Colon (tissue), 2 donors: ENCODE results near the gene HOXD4.

ENCODE experiments used
- FAIRE-seq: peaks from 2 replicates; lab custom pipeline; 2012; peaks lifted over from hg19 to GRCh38; lab: Jason Lieb, UNC
- donor health status: control.
- donor health status: control.

HOXD4 gene

GRCh38 chr2:176139661-176140512 is 11.5 kb upstream of the HOXD4 start:
- FAIRE-seq, result no peak

- no peak for FAIRE-seq
These were observed 10.6 kb upstream of the HOXD4 start for GRCh38 chr2:176140513-176141317.

GRCh38 chr2:176142281-176142680 is 9.1 kb upstream of the HOXD4 start:
- no peak for FAIRE-seq

- FAIRE-seq, result no peak
These were observed 6.0 kb upstream of the HOXD4 start for GRCh38 chr2:176145085-176145969.

GRCh38 chr2:176146101-176146500 is 5.2 kb upstream of the HOXD4 start:
- FAIRE-seq, result no peak

- FAIRE-seq, result no peak
These were observed 4.7 kb upstream of the HOXD4 start for GRCh38 chr2:176146645-176147044.

GRCh38 chr2:176147210-176147799 is 4.0 kb upstream of the HOXD4 start:
- FAIRE-seq, result no peak

GRCh38 chr2:176147800-176148496 is 3.4 kb upstream of the HOXD4 start:
- FAIRE-seq, result no peak

GRCh38 chr2:176148751-176149421 is 2.5 kb upstream of the HOXD4 start:
- FAIRE-seq, result no peak

GRCh38 chr2:176149481-176149938 is 1.8 kb upstream of the HOXD4 start:
- no peak for FAIRE-seq

GRCh38 chr2:176149939-176150583 is 1.3 kb upstream of the HOXD4 start:
- no peak for FAIRE-seq

- FAIRE-seq, result no peak
These were observed 537 bp upstream of the HOXD4 start for GRCh38 chr2:176150584-176151441.

- no peak for FAIRE-seq
These were observed 1.2 kb downstream of the HOXD4 start for GRCh38 chr2:176152350-176153181.

- no peak for FAIRE-seq
These were observed 3.4 kb downstream of the HOXD4 start for GRCh38 chr2:176154576-176155252.

GRCh38 chr2:176155356-176156044 is 4.2 kb downstream of the HOXD4 start:
- no peak for FAIRE-seq

- FAIRE-seq, result no peak
These were observed 5.0 kb downstream of the HOXD4 start for GRCh38 chr2:176156301-176156806.
